Stimulated activated naive CD4-positive, alpha-beta T cell treated with Interleukin-2 at 50 U/mL for 16 hours (primary cell): Measurements from ENCODE around the gene IL10RB.
"Not testable (repeated sequence)": the region's sequence is repeated elsewhere in the genome, so short reads cannot be mapped to it uniquely, and the experiment has no call there.

ENCODE experiments used
- DNase-seq: peaks from one replicate; lab custom pipeline; 2025; lab: John Stamatoyannopoulos, UW

Gene IL10RB

GRCh38 chr21:33241846-33242245 lies 24.3 kb upstream of the IL10RB start:
- no peak for DNase-seq

- not testable (repeated sequence) for DNase-seq
These were observed 23.3 kb upstream of the IL10RB start for GRCh38 chr21:33242846-33243245.

- no peak for DNase-seq
These were observed 21.9 kb upstream of the IL10RB start for GRCh38 chr21:33244082-33244778.

- DNase-seq: no peak
These were observed 21.4 kb upstream of the IL10RB start for GRCh38 chr21:33244779-33245105.

GRCh38 chr21:33245289-33245918 lies 20.8 kb upstream of the IL10RB start:
- no peak for DNase-seq

- DNase-seq: no peak
These were observed 19.7 kb upstream of the IL10RB start for GRCh38 chr21:33246506-33246905.

- DNase-seq: no peak
These were observed 19.2 kb upstream of the IL10RB start for GRCh38 chr21:33246963-33247362.

GRCh38 chr21:33247599-33247998 lies 18.6 kb upstream of the IL10RB start:
- DNase-seq: no peak

GRCh38 chr21:33249331-33250002 lies 16.7 kb upstream of the IL10RB start:
- DNase-seq: no peak

GRCh38 chr21:33251119-33251518 lies 15.0 kb upstream of the IL10RB start:
- no peak for DNase-seq

GRCh38 chr21:33253382-33253781 lies 12.8 kb upstream of the IL10RB start:
- DNase-seq: not testable (repeated sequence)

- no peak for DNase-seq
These were observed 11.4 kb upstream of the IL10RB start for GRCh38 chr21:33254766-33255165.

GRCh38 chr21:33255404-33255803 lies 10.8 kb upstream of the IL10RB start:
- no peak for DNase-seq

GRCh38 chr21:33256019-33256418 lies 10.1 kb upstream of the IL10RB start:
- peak; percentile 19 for DNase-seq

- DNase-seq: no peak
These were observed 8.9 kb upstream of the IL10RB start for GRCh38 chr21:33257094-33257803.

- no peak for DNase-seq
These were observed 7.7 kb upstream of the IL10RB start for GRCh38 chr21:33258475-33258874.

GRCh38 chr21:33259428-33259827 lies 6.7 kb upstream of the IL10RB start:
- no peak for DNase-seq

GRCh38 chr21:33259995-33260394 lies 6.2 kb upstream of the IL10RB start:
- no peak for DNase-seq

- DNase-seq: no peak
These were observed 4.5 kb upstream of the IL10RB start for GRCh38 chr21:33261635-33262034.

GRCh38 chr21:33262921-33263320 lies 3.2 kb upstream of the IL10RB start:
- no peak for DNase-seq

- no peak for DNase-seq
These were observed 1.6 kb upstream of the IL10RB start for GRCh38 chr21:33264561-33264960.

GRCh38 chr21:33265664-33266049 lies 510 bp upstream of the IL10RB start:
- DNase-seq: no peak

- DNase-seq: peak; percentile 25
These were observed 595 bp downstream of the IL10RB start for GRCh38 chr21:33266789-33267135.
